GM18519 (cell line): Measurements from ENCODE around the gene CD40LG.

Experiments used
- ATAC-seq: cut with Tn5 transposase; IDR thresholded peaks from one replicate; pipeline ENCODE4 v1.9.1; 2021; ENCODE audit warnings: mild to moderate bottlenecking, moderate library complexity; ENCODE audit not compliant: unreplicated experiment, low FRiP score

CD40LG gene

GRCh38 chrX:136647677-136648360 lies at the start of gene CD40LG:
CD40LG (plus strand) TSS chrX:136648158; CDS start chrX:136648249, 91 bp downstream.
- ATAC-seq = no peak

- ATAC-seq = no peak
These were observed 49.3 kb upstream of the CD40LG start for GRCh38 chrX:136598631-136599030.

- ATAC-seq = no peak
These were observed 47.9 kb upstream of the CD40LG start for GRCh38 chrX:136600059-136600458.

- ATAC-seq = no peak
These were observed 40.7 kb upstream of the CD40LG start for GRCh38 chrX:136607236-136607635.

- no peak for ATAC-seq
These were observed 39.5 kb upstream of the CD40LG start for GRCh38 chrX:136608295-136608933.

DNA sequence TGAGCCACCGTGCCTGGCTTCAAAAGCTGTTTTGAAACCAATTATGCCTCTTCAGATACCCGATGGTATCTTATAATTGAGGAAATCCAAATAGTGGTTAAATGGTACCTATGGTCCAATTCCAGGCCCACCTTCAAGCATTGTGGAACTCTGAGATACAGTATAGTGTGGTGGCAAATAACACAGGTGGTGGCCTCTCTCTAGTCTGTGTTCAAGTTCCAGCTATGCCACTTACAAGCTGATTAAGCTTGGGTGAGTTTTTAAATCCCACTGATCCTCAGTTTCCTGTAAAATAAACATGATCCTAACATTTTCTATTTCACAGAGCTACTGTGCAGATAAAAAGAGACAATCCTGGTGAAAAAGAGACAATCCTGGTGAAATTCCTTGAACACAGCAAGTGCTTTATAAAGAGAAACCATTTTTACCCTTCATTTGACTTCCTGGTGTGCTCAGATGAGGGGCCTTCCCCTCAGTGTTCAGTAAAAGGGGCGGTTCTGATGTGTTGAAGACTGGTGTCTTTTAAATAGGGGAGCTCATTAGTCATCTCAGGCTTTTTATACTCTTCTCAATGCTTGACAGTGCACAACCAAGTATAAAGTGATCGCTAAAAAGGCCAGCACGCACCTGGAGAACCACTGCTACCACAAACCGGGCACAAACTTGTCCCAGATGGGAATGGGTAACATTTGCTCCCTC lies 30.8 kb upstream of the CD40LG start:
- peak; percentile 93 for ATAC-seq

DNA sequence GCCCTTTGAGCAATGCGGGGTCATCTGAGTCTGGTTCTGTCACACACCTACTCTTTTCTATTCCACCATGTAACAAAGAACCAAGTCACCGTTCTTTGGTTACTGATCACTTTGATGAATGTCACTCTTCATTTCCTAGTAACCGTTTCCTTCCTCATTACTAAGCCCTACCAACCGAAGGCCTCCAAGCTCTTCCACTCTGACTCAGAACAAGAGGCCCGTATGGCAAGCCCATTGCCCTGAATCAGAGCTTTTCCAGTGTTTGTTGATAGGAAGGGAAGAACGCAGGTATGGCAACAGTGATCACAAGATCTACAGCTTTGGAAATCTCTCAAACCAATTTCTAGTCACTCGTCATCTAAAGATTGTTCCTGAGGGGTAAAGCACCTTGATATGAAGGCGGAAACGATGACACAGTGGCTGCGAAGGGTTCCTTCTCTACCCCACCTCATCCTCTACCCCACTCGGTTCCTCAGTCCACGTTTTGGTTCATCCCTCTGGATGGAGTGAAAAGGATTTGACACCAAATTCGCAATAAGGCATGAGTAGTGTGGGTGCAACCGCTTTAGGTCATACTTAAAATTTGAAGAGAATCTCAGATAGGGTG lies 28.0 kb upstream of the CD40LG start:
- no peak for ATAC-seq

- ATAC-seq = no peak
These were observed 27.2 kb upstream of the CD40LG start for GRCh38 chrX:136620780-136621179.

DNA sequence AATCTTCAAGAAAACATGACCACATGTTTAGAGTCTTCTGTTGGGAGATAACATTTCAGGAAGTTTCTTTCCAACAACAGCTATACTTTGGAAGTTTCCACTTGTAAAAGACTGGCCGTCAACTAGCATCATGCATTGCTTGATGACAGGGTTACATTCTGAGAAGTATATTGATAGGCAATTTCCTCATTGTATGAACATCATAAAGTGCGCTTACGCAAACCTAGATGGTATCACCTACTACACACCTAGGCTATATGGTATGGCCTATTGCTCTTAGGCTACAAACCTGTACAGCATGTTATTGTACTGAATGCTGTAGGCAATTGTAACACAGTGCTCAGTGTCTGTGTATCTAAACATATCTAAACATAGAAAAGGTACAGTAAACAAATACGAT lies 25.4 kb upstream of the CD40LG start:
- no peak for ATAC-seq

GRCh38 chrX:136623396-136623795 lies 24.6 kb upstream of the CD40LG start:
- ATAC-seq = no peak

DNA sequence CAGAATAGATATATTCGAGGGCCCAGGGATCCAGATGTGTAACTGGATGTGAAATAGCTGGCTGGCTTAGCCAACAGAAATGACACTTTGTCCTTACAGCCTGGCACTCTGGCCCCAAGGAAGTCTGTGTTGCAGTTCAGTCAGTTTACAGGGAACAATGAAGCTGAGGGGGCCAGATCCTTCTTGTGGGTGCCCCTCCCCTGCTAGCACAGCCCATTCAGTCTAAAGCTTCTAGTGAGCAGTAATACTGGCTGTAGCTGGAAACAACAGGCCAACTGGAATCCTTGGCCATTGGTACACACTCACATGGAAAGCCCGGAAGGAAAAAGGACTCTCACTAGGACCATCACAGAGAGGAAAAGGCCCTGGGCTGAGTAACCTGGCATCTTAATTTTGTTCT lies 22.7 kb upstream of the CD40LG start:
- ATAC-seq = no peak

- ATAC-seq = no peak
These were observed 21.7 kb upstream of the CD40LG start for GRCh38 chrX:136626237-136626636.

DNA sequence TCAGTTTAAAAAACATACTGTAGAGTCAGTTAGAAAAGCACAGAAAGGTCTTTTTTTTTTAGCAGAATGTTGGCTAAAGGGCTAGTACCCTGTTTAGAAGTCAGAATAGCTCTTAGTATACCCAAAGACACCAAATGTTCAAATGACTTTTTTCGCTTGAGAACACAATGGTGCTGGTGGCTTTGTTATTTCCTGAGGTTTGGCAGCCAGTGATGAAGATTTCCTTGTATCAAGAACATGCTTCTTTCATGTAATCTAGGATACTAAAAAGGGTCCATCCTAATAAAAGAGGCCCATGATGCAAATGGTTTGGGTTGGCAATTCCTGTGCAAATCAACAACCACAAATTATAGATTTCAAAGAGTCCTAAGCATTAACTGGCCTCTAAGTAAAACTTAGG lies 21.1 kb upstream of the CD40LG start:
- no peak for ATAC-seq

DNA sequence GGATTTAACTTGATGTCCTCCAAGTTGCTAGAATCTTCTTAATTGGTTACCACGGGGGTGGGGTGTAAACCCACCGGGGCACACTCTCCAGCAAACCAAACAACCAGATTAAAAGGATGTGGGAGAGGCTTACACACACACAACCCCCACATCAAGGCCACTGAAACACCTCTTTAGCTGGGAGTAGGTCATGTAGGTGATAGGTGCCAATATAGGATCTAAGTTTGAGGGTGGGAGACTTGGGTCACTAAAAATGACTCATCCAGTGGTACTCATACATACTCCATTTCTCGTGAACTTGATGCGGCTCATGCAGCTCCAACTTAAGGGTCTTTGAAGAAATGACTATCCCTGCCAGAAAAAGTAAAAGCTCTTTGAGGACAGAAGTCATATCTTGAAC lies 20.5 kb upstream of the CD40LG start:
- no peak for ATAC-seq

DNA sequence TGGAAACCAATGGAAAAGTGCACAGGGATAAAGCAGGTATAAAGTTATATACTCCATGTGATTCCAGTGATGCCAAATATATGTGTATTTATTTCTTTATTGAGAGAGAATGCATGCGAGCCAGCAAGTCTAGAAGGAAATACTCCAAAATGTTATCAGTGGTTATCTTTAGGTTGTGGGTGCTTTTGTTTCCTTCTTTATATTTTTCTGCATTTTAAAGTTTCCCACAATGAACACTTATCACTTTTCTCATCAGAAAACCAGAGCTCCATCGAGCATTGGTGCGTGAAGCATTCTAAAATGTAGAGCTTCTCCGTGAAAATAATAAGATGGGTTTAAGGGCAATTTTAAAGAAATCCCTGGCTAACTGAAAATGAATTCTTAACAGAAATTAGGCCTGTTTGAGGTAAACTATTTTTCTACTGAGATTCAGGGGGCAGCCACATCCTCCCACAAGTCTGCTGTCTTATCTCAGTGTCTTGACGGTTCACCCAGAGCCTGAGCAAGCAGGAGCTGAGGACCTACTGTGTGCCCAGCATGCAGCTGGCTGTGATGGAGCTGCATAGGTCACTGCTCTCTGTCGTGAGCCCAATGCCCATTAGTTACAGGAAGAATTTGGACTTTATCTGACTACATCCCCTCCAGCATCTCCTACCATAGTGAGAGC lies 18.7 kb upstream of the CD40LG start:
- ATAC-seq = no peak

- no peak for ATAC-seq
These were observed 17.1 kb upstream of the CD40LG start for GRCh38 chrX:136630881-136631280.

DNA sequence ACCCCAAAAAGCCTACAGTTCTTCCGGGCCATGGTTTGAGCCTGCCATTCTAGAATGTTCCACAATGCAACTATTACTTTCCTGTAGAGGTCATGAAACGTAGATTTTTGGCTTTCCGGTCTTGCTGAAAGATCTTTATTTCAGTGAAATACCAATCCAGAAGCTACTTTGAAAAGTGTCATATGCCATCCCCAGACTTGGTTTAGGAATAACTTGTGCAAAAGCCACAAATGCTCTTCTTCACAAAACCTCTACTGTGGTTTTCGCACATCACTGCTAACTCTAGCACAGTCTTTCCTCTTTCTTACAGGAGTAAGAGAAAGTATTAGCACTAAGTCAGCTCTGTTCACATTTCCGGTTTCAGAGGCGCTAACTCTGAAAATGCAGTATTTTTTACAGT lies 12.7 kb upstream of the CD40LG start:
- ATAC-seq = no peak

DNA sequence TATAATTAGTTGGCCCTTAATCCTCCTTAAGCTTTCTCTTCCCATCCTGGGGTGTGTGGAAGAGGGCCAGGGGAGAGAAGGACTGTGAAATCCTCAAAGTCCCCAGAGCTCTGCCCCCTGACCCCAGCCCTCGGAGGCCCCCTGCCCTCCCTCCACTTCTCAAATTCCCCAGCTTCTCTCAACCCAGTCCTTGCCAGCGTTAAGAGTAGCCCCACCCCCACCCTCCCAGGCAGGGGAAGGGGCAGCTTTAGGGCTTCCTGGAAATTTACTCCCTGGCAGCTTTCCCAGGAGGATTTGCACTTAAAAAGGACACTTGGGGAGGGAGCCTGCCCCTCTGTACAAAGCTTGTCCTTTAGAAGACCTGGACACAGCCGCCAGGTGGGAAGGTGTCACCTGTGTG lies 11.8 kb upstream of the CD40LG start:
- ATAC-seq = no peak

DNA sequence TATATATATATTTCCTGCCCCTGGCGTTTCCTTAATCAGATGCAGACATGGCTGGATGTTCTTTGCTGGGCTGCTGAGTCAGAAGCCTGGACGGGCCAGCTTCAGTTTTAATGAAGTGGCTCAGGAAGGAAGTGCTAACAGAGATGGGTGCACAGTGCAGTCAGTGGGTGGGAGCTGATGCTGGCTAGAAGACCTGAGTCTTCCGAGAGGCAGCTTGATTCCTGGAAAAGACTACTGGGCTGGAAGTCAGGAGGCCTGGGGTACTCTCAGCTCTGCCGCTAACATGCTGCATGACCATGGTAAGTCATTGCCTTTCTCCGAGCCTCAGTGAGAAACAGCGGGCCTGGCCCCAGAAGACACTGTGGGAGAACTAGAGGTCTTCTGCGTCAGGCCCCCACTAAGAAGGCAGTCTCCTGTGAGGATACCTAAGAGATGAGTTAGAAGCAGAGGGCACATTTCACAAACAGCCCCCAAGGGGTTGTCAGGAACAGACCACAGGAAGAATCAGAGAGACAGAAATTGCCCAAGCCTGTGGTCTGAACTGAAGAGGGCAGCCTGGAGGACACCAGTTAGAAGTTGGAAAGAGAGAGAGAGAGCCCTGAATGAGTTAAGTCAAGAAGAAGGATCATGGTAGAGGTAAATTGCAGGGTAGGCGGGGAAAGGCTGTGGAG lies 8.3 kb upstream of the CD40LG start:
- ATAC-seq = no peak

DNA sequence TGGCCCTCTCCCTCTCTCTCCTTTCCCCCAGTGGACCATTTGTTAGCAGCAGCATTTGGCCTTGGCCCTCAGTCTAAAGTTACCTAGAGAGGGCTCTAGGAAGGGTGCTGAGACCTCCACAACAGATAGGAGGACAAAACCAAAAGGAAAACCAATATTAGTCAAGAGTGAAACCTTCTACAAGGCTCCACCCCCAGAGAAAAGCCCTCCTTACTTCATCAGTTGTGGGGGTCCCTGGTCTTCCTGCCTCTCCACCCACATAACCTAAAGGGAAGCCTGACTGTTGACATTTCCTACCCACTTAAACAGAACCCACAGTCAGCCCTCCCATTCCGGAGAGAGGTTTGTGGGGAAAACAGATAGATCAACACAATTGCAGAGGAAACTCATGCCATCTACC lies 4.7 kb upstream of the CD40LG start:
- ATAC-seq = no peak
